ENCODE measurements around the gene UBQLNL.

The UBQLNL gene

GRCh38 chr11:5504403-5504921 is 12.0 kb downstream of the UBQLNL start:
- Histone ChIP-seq H3F3A (ENCODE audit: low read depth) (no peaks in the 10 kb centered on the region), H3K4me1 (ENCODE audit: insufficient read depth, low read length, poor library complexity, severe bottlenecking) (no peaks in the 10 kb centered on the region), H3K4me3 (ENCODE audit: low read length, poor library complexity, severe bottlenecking) (no peak overlapping the region), H2AFZ (ENCODE audit: low read length) (no peak overlapping the region), H3K79me2 (ENCODE audit: insufficient read depth, low read length) (no peaks in the 10 kb centered on the region), H3K9me2 (replicated peaks; ENCODE audit: low read depth, low read length) (no peaks in the 10 kb centered on the region), H3K4me2 (ENCODE audit: low read depth, low read length, poor library complexity, severe bottlenecking) (no peak overlapping the region), H4K20me1 (ENCODE audit: insufficient read depth, low read length, poor library complexity, severe bottlenecking) (no peaks in the 10 kb centered on the region), H3K36me3 (ENCODE audit: insufficient read depth, low read length) (no peaks in the 10 kb centered on the region), H3K27me3 (ENCODE audit: insufficient read depth, low read length, poor library complexity, severe bottlenecking) (no peaks in the 10 kb centered on the region), H3K9ac (ENCODE audit: low read depth, low read length, poor library complexity, severe bottlenecking) (no peak overlapping the region), H3K9me3 (ENCODE audit: insufficient read depth, low read depth, low read length) (no peaks in the 10 kb centered on the region)
- TF ChIP-seq, protein P1, sequence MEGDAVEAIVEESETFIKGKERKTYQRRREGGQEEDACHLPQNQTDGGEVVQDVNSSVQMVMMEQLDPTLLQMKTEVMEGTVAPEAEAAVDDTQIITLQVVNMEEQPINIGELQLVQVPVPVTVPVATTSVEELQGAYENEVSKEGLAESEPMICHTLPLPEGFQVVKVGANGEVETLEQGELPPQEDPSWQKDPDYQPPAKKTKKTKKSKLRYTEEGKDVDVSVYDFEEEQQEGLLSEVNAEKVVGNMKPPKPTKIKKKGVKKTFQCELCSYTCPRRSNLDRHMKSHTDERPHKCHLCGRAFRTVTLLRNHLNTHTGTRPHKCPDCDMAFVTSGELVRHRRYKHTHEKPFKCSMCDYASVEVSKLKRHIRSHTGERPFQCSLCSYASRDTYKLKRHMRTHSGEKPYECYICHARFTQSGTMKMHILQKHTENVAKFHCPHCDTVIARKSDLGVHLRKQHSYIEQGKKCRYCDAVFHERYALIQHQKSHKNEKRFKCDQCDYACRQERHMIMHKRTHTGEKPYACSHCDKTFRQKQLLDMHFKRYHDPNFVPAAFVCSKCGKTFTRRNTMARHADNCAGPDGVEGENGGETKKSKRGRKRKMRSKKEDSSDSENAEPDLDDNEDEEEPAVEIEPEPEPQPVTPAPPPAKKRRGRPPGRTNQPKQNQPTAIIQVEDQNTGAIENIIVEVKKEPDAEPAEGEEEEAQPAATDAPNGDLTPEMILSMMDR (conservative IDR thresholded peaks at IDR 0.05; ENCODE audit: low read length), result no peak
- TF ChIP-seq EZH2phosphoT487 (IDR thresholded peaks at IDR 0.05; ENCODE audit: borderline replicate concordance), result no peak

DNA sequence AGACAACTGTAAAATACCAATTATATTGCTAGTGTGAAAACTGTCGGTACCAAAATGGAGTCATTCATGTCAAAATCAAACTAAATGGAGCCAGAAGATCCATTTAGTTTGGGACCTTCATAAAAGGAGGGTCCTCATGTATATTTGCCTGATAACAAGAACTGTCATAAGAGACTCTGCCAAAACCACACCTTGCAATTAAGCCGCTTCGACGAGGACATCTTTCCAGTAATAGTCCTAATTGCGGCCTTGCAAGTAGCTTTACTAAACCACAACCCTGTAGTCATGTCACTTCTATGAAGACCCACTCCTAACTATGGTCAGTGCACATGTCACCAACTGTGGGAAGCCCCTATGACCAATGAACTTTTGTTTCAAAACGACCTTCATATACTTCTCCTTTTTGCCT is 16.1 kb downstream of the UBQLNL start:
- Histone ChIP-seq H3K9me3 (ENCODE audit: insufficient read depth, low read depth, low read length) (no peaks in the 10 kb centered on the region), H3K27me3 (ENCODE audit: insufficient read depth, low read length, poor library complexity, severe bottlenecking) (no peaks in the 10 kb centered on the region), H3K36me3 (ENCODE audit: insufficient read depth, low read length) (no peaks in the 10 kb centered on the region), H3K9me2 (replicated peaks; ENCODE audit: low read depth, low read length) (no peaks in the 10 kb centered on the region), H3K9ac (ENCODE audit: low read depth, low read length, poor library complexity, severe bottlenecking) (no peak overlapping the region), H3K4me2 (ENCODE audit: low read depth, low read length, poor library complexity, severe bottlenecking) (no peak overlapping the region), H4K20me1 (ENCODE audit: insufficient read depth, low read length, poor library complexity, severe bottlenecking) (no peaks in the 10 kb centered on the region), H2AFZ (ENCODE audit: low read length) (no peak overlapping the region), H3K79me2 (ENCODE audit: insufficient read depth, low read length) (no peaks in the 10 kb centered on the region), H3F3A (ENCODE audit: low read depth) (no peaks in the 10 kb centered on the region), H3K4me3 (ENCODE audit: low read length, poor library complexity, severe bottlenecking) (no peak overlapping the region), H3K4me1 (ENCODE audit: insufficient read depth, low read length, poor library complexity, severe bottlenecking) (no peaks in the 10 kb centered on the region)
- no peak for TF ChIP-seq EZH2phosphoT487 (IDR thresholded peaks at IDR 0.05; ENCODE audit: borderline replicate concordance)
- TF ChIP-seq, protein P1 (conservative IDR thresholded peaks at IDR 0.05; ENCODE audit: low read length), result no peak

GRCh38 chr11:5499671-5500070 is 16.8 kb downstream of the UBQLNL start:
- Histone ChIP-seq H3K36me3 (ENCODE audit: insufficient read depth, low read length) (no peaks in the 10 kb centered on the region), H3K4me2 (ENCODE audit: low read depth, low read length, poor library complexity, severe bottlenecking) (no peak overlapping the region), H3F3A (ENCODE audit: low read depth) (no peaks in the 10 kb centered on the region), H4K20me1 (ENCODE audit: insufficient read depth, low read length, poor library complexity, severe bottlenecking) (no peaks in the 10 kb centered on the region), H3K4me1 (ENCODE audit: insufficient read depth, low read length, poor library complexity, severe bottlenecking) (no peaks in the 10 kb centered on the region), H3K79me2 (ENCODE audit: insufficient read depth, low read length) (no peaks in the 10 kb centered on the region), H3K9me3 (ENCODE audit: insufficient read depth, low read depth, low read length) (no peaks in the 10 kb centered on the region), H3K27me3 (ENCODE audit: insufficient read depth, low read length, poor library complexity, severe bottlenecking) (no peaks in the 10 kb centered on the region), H2AFZ (ENCODE audit: low read length) (no peak overlapping the region), H3K9me2 (replicated peaks; ENCODE audit: low read depth, low read length) (no peaks in the 10 kb centered on the region), H3K4me3 (ENCODE audit: low read length, poor library complexity, severe bottlenecking) (no peak overlapping the region), H3K9ac (ENCODE audit: low read depth, low read length, poor library complexity, severe bottlenecking) (no peak overlapping the region)
- TF ChIP-seq EZH2phosphoT487 (IDR thresholded peaks at IDR 0.05; ENCODE audit: borderline replicate concordance), result no peak
- TF ChIP-seq, protein P1 (conservative IDR thresholded peaks at IDR 0.05; ENCODE audit: low read length), result no peak
